ENCODE results near the gene AFDN.

GRCh38 chr6:167791091-167791779 lies 35.5 kb upstream of the AFDN start:
- no peak for TF ChIP-seq CTCF (IDR thresholded peaks at IDR 0.05; ENCODE audit: low read length)
- TF ChIP-seq EZH2phosphoT487 (IDR thresholded peaks at IDR 0.05; ENCODE audit: low read length), result no peak
- TF ChIP-seq EZH2 (optimal IDR thresholded peaks at IDR 0.05; ENCODE audit: low read depth, low read length), result no peak

Data from MM.1S (cell line).